ENCODE results near the gene MRPS18A. TPM values are rescaled to one million over a fixed set of nuclear protein-coding genes. Genes with fewer than 3 reads are reported as not detected.

Gene MRPS18A
- total and polyA plus RNA-seq, 2 of the 13 experiments (the other 11 are each of a cell fraction or from before 2014, with no cell fraction given), result 87.8 to 89.1 TPM

DNA sequence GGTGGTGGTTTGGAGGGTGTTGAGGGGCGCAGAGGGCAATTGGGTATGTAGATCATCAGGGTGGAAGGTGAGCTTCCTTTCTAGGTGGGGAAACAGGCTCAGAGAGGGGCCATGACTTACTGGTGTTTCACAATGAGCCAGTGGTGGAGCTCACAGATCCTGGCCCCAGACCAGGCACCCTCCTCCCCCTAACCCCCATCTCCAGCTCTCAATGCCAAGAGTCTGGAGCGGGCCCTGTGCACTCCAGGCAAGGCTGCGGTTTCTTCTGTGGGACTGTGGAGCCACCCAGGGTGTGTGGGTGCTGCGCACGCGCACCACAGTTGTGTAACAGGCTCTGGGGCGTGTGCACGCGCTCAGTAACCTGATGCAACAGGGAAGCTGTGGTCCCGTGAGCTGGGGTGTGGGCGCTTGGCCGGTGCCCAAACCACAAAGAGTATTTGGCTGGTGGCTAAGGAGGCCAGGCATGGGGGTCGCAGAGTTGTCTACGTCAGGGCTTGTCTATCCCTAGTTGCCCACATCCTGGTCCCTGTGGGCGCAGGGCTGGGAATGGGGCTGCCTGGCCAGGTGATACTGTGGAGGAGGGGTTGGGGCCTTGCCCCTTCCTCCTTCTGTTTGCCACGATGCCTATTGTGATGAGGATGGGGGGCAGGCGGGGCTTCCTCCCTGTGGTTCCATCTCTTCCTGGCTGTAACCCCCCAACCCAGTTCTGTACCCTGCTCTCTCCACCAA, 37.5 kb upstream of the MRPS18A start (continued):
- TF ChIP-seq BHLHE40 (IDR thresholded peaks at IDR 0.05; ENCODE audit: low read length) (peak; percentile 99), SP5 (CRISPR knock-in tag; IDR thresholded peaks at IDR 0.05; ENCODE audit: borderline replicate concordance, low read depth) (0 out of 2 replicates have a peak, but pooled peaks have one; percentile 44), GATAD1 (CRISPR knock-in tag; IDR thresholded peaks at IDR 0.05) (peak; percentile 74), KLF16 (CRISPR knock-in tag; IDR thresholded peaks at IDR 0.05) (peak in 1 of 2 experiments; percentile 95; a peak in 2 of 4 replicates), NFE2L1 (CRISPR knock-in tag; IDR thresholded peaks at IDR 0.05; ENCODE audit: borderline replicate concordance) (no peak)
- TF ChIP-seq, protein P1, sequence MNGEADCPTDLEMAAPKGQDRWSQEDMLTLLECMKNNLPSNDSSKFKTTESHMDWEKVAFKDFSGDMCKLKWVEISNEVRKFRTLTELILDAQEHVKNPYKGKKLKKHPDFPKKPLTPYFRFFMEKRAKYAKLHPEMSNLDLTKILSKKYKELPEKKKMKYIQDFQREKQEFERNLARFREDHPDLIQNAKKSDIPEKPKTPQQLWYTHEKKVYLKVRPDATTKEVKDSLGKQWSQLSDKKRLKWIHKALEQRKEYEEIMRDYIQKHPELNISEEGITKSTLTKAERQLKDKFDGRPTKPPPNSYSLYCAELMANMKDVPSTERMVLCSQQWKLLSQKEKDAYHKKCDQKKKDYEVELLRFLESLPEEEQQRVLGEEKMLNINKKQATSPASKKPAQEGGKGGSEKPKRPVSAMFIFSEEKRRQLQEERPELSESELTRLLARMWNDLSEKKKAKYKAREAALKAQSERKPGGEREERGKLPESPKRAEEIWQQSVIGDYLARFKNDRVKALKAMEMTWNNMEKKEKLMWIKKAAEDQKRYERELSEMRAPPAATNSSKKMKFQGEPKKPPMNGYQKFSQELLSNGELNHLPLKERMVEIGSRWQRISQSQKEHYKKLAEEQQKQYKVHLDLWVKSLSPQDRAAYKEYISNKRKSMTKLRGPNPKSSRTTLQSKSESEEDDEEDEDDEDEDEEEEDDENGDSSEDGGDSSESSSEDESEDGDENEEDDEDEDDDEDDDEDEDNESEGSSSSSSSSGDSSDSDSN (CRISPR knock-in tag; IDR thresholded peaks at IDR 0.05), result peak; percentile 71; the same call in 1 of the 2 replicates
- TF ChIP-seq, protein P2, sequence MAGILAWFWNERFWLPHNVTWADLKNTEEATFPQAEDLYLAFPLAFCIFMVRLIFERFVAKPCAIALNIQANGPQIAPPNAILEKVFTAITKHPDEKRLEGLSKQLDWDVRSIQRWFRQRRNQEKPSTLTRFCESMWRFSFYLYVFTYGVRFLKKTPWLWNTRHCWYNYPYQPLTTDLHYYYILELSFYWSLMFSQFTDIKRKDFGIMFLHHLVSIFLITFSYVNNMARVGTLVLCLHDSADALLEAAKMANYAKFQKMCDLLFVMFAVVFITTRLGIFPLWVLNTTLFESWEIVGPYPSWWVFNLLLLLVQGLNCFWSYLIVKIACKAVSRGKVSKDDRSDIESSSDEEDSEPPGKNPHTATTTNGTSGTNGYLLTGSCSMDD (CRISPR knock-in tag; IDR thresholded peaks at IDR 0.05), result no peak
- TF ChIP-seq, protein P3, sequence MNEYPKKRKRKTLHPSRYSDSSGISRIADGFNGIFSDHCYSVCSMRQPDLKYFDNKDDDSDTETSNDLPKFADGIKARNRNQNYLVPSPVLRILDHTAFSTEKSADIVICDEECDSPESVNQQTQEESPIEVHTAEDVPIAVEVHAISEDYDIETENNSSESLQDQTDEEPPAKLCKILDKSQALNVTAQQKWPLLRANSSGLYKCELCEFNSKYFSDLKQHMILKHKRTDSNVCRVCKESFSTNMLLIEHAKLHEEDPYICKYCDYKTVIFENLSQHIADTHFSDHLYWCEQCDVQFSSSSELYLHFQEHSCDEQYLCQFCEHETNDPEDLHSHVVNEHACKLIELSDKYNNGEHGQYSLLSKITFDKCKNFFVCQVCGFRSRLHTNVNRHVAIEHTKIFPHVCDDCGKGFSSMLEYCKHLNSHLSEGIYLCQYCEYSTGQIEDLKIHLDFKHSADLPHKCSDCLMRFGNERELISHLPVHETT (CRISPR knock-in tag; conservative IDR thresholded peaks at IDR 0.05), result peak; percentile 39; the same call in 1 of the 2 replicates
- TF ChIP-seq, protein P4, sequence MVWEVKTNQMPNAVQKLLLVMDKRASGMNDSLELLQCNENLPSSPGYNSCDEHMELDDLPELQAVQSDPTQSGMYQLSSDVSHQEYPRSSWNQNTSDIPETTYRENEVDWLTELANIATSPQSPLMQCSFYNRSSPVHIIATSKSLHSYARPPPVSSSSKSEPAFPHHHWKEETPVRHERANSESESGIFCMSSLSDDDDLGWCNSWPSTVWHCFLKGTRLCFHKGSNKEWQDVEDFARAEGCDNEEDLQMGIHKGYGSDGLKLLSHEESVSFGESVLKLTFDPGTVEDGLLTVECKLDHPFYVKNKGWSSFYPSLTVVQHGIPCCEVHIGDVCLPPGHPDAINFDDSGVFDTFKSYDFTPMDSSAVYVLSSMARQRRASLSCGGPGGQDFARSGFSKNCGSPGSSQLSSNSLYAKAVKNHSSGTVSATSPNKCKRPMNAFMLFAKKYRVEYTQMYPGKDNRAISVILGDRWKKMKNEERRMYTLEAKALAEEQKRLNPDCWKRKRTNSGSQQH (CRISPR knock-in tag; IDR thresholded peaks at IDR 0.05; ENCODE audit: low read depth), result 0 out of 2 replicates have a peak, but pooled peaks have one; percentile 5
- TF ChIP-seq, protein P5, sequence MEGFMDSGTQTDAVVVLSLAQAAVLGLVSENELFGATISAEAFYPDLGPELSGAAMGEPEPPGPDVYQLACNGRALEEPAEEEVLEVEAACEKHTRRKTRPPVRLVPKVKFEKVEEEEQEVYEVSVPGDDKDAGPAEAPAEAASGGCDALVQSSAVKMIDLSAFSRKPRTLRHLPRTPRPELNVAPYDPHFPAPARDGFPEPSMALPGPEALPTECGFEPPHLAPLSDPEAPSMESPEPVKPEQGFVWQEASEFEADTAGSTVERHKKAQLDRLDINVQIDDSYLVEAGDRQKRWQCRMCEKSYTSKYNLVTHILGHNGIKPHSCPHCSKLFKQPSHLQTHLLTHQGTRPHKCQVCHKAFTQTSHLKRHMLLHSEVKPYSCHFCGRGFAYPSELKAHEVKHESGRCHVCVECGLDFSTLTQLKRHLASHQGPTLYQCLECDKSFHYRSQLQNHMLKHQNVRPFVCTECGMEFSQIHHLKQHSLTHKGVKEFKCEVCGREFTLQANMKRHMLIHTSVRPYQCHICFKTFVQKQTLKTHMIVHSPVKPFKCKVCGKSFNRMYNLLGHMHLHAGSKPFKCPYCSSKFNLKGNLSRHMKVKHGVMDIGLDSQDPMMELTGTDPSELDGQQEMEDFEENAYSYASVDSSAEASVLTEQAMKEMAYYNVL (CRISPR knock-in tag; IDR thresholded peaks at IDR 0.05; ENCODE audit: borderline replicate concordance), result peak; percentile 75; the same call in 1 of the 2 replicates
- TF ChIP-seq, protein P6, sequence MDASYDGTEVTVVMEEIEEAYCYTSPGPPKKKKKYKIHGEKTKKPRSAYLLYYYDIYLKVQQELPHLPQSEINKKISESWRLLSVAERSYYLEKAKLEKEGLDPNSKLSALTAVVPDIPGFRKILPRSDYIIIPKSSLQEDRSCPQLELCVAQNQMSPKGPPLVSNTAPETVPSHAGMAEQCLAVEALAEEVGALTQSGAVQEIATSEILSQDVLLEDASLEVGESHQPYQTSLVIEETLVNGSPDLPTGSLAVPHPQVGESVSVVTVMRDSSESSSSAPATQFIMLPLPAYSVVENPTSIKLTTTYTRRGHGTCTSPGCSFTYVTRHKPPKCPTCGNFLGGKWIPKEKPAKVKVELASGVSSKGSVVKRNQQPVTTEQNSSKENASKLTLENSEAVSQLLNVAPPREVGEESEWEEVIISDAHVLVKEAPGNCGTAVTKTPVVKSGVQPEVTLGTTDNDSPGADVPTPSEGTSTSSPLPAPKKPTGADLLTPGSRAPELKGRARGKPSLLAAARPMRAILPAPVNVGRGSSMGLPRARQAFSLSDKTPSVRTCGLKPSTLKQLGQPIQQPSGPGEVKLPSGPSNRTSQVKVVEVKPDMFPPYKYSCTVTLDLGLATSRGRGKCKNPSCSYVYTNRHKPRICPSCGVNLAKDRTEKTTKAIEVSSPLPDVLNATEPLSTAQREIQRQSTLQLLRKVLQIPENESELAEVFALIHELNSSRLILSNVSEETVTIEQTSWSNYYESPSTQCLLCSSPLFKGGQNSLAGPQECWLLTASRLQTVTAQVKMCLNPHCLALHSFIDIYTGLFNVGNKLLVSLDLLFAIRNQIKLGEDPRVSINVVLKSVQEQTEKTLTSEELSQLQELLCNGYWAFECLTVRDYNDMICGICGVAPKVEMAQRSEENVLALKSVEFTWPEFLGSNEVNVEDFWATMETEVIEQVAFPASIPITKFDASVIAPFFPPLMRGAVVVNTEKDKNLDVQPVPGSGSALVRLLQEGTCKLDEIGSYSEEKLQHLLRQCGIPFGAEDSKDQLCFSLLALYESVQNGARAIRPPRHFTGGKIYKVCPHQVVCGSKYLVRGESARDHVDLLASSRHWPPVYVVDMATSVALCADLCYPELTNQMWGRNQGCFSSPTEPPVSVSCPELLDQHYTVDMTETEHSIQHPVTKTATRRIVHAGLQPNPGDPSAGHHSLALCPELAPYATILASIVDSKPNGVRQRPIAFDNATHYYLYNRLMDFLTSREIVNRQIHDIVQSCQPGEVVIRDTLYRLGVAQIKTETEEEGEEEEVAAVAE (CRISPR knock-in tag; IDR thresholded peaks at IDR 0.05; ENCODE audit: borderline replicate concordance), result peak; percentile 68; the same call in 1 of the 2 replicates

Data from HepG2 (cell line).